HCT116 (cell line): ENCODE results near the gene XPA. TPM values are rescaled to one million over a fixed set of nuclear protein-coding genes. Genes with fewer than 3 reads are reported as not detected.

Experiments used
- ATAC-seq: fragments of 200-7000 bp; cut with Tn5 transposase; 2 replicates; pipeline ENCODE4 v1.9.1; 2020; ENCODE audit warnings: mild to moderate bottlenecking, moderate library complexity
- BruUV-seq: library from RNA; stranded (reverse); fragments of 400-500 nt; replicated peaks from 2 replicates; lab custom pipeline; 2021; lab: Mats Ljungman, UMichigan
- CTCF ChIA-PET: fragments of 300-600 bp; sonication (Branson Sonifier 250); formaldehyde crosslinking; loops from one replicate; lab custom pipeline; 2021; ENCODE audit warnings: antibody characterized with exemption; lab: Charles Lee
- POLR2A ChIA-PET: fragments of 300-600, 350-600 bp; sonication (Branson Sonifier 250); formaldehyde crosslinking; loops from one replicate; lab custom pipeline; 2021; ENCODE audit warnings: antibody characterized with exemption; lab: Charles Lee
- RAD21 ChIA-PET, 2 experiments: fragments of 300-600 bp; sonication (Branson Sonifier 250); formaldehyde crosslinking; loops; one replicate each; lab custom pipeline; 2023; ENCODE audit warnings: low total read pairs in 2 of 2; ENCODE audit not compliant: uncharacterized antibody in 2 of 2, unreplicated experiment in 2 of 2, low non-redundant PET in 1 of 2; lab: Charles Lee
- DNase-seq: peaks from one replicate; pipeline ENCODE4 v3.0.0-alpha.2; 2010; ENCODE audit warnings: low read depth, low spot score
- H2AFZ ChIP-seq: fragments of 200-600 bp; shearing (Covaris generic), sonication (generic); 2 replicates; pipeline ENCODE4 v1.6.1; 2017; ENCODE audit warnings: low read depth, mixed run types, mixed read lengths, antibody characterized with exemption, low read length; ENCODE audit not compliant: poor library complexity, severe bottlenecking
- H3K27ac ChIP-seq: 2 replicates; pipeline ENCODE4 v1.5.1; 2012; ENCODE audit warnings: low read depth, low read length
- H3K27me3 ChIP-seq: fragments of 200-600 bp; sonication (generic); 2 replicates; pipeline ENCODE4 v1.6.1; 2016; ENCODE audit warnings: mixed run types, low read length, mixed read lengths; ENCODE audit not compliant: insufficient read depth
- H3K36me3 ChIP-seq, 2 experiments: fragments of 200-500 bp in 1 of 2; fragments of 200-600 bp in 1 of 2; sonication (Bioruptor generic) in 1 of 2; sonication (generic) in 1 of 2; 2 replicates each; pipeline versions ENCODE4 v1.5.1 to v1.6.1; 2014 to 2016; ENCODE audit warnings: low read length in 2 of 2, inconsistent platforms in 1 of 2, mixed read lengths in 1 of 2, mixed run types in 1 of 2; ENCODE audit not compliant: insufficient read depth in 2 of 2, control insufficient read depth in 1 of 2
- H3K4me1 ChIP-seq, 2 experiments: fragments of 200-600 bp in 1 of 2; sonication (generic) in 1 of 2; 2 replicates each; pipeline versions ENCODE4 v1.5.1 to v1.6.1; 2012 to 2017; ENCODE audit warnings: low read length in 2 of 2, inconsistent platforms in 1 of 2, mild to moderate bottlenecking in 1 of 2, mixed read lengths in 1 of 2, mixed run types in 1 of 2, moderate library complexity in 1 of 2; ENCODE audit not compliant: insufficient read depth in 2 of 2, control insufficient read depth in 1 of 2
- H3K4me2 ChIP-seq: fragments of 200-600 bp; sonication (generic); 2 replicates; pipeline ENCODE4 v1.6.1; 2017; ENCODE audit warnings: mixed run types, low read length, mixed read lengths
- H3K4me3 ChIP-seq, 2 experiments: fragments of 200-600 bp in 1 of 2; sonication (generic) in 1 of 2; replicated peaks in 1 of 2; 2 replicates each; pipeline ENCODE4 v1.5.1; 2011 to 2016; ENCODE audit warnings: low read length in 2 of 2, control low read depth in 1 of 2, low read depth in 1 of 2, mild to moderate bottlenecking in 1 of 2, mixed read lengths in 1 of 2, mixed run types in 1 of 2
- H3K79me2 ChIP-seq: fragments of 200-600 bp; sonication (generic); 2 replicates; pipeline ENCODE4 v1.6.1; 2017; ENCODE audit warnings: mild to moderate bottlenecking, mixed run types, low read length, moderate library complexity, mixed read lengths; ENCODE audit not compliant: insufficient read depth
- H3K9ac ChIP-seq: fragments of 200-600 bp; sonication (generic); 2 replicates; pipeline ENCODE4 v1.6.1; 2016; ENCODE audit warnings: low read length, mixed read lengths
- H3K9me2 ChIP-seq: fragments of 200-600 bp; sonication (generic), shearing (Covaris generic); 2 replicates; pipeline ENCODE4 v1.6.1; 2017; ENCODE audit warnings: mixed run types, mild to moderate bottlenecking, moderate library complexity; ENCODE audit not compliant: insufficient read depth
- H3K9me3 ChIP-seq, 2 experiments: fragments of 200-500 bp in 1 of 2; fragments of 200-600 bp in 1 of 2; sonication (Bioruptor generic) in 1 of 2; sonication (generic) in 1 of 2; 2 replicates each; pipeline ENCODE4 v1.6.1; 2014 to 2017; ENCODE audit warnings: low read length in 2 of 2, mixed read lengths in 2 of 2, inconsistent platforms in 1 of 2, low read depth in 1 of 2, mild to moderate bottlenecking in 1 of 2, mixed run types in 1 of 2, moderate library complexity in 1 of 2; ENCODE audit not compliant: control insufficient read depth in 1 of 2, insufficient read depth in 1 of 2
- H4K20me1 ChIP-seq: fragments of 200-600 bp; sonication (generic), shearing (Covaris generic); 2 replicates; pipeline ENCODE4 v1.6.1; 2017; ENCODE audit warnings: mixed run types, mild to moderate bottlenecking, moderate library complexity; ENCODE audit not compliant: insufficient read depth
- EZH2phosphoT487 ChIP-seq: fragments of 200-600 bp; IDR thresholded peaks from 2 replicates; pipeline ENCODE4 v1.6.1; 2018; ENCODE audit warnings: antibody characterized with exemption, borderline replicate concordance
- FOSL1 ChIP-seq: IDR thresholded peaks from 2 replicates; pipeline ENCODE4 v1.6.1; 2012; ENCODE audit warnings: low read depth
- POLR2A ChIP-seq: IDR thresholded peaks from 2 replicates; pipeline ENCODE4 v1.7.0; 2011; ENCODE audit warnings: borderline replicate concordance; ENCODE audit not compliant: insufficient read depth, insufficient read length; ENCODE audit errors: extremely low read depth
- POLR2AphosphoS5 ChIP-seq: IDR thresholded peaks from 2 replicates; pipeline ENCODE4 v1.6.1; 2011; ENCODE audit warnings: mild to moderate bottlenecking, low read depth, low read length, moderate library complexity
- RAD21 ChIP-seq: IDR thresholded peaks from 2 replicates; pipeline ENCODE4 v1.6.1; 2012; ENCODE audit warnings: low read depth, mild to moderate bottlenecking
- REST ChIP-seq: IDR thresholded peaks from 2 replicates; pipeline ENCODE4 v1.6.1; 2012; ENCODE audit warnings: low read depth
- SIN3A ChIP-seq: IDR thresholded peaks from 2 replicates; pipeline ENCODE4 v1.6.1; 2012; ENCODE audit warnings: low read depth
- intact Hi-C: fragments of 100-400 bp; cut with micrococcal nuclease; formaldehyde crosslinking; loops from 2 replicates; pipeline ENCODE4 v1.10.0; 2022
- total RNA-seq: library from RNA; stranded (reverse); gene quantifications from one replicate; pipeline ENCODE4 v1.2.1, GENCODE V29; 2021; ENCODE audit not compliant: unreplicated experiment
- TF ChIP-seq, protein P1 (sequence below): IDR thresholded peaks from 2 replicates; pipeline ENCODE4 v1.6.1; 2011; ENCODE audit warnings: mild to moderate bottlenecking, low read length, moderate library complexity; ENCODE audit not compliant: insufficient replicate concordance; ENCODE audit errors: extremely low read depth
- TF ChIP-seq, protein P2 (sequence below), 3 experiments: fragments of 200-600 bp in 1 of 3; sonication (generic) in 1 of 3; IDR thresholded peaks in 2 of 3; conservative IDR thresholded peaks in 1 of 3; 2 replicates each; pipeline ENCODE4 v1.5.1; 2012 to 2017; ENCODE audit warnings: low read depth in 2 of 3, low read length in 2 of 3, antibody characterized with exemption in 1 of 3, borderline replicate concordance in 1 of 3, control low read depth in 1 of 3, mild to moderate bottlenecking in 1 of 3, mixed read lengths in 1 of 3, mixed run types in 1 of 3, moderate library complexity in 1 of 3; ENCODE audit not compliant: insufficient read depth in 1 of 3

XPA gene
- total RNA-seq, 1 experiment from 2014 or later: 9.3 TPM

GRCh38 chr9:97726716-97727115, 29.6 kb upstream of the XPA start:
- ChIA-PET POLR2A (no interaction called here), CTCF (no interaction called here)
- ATAC-seq: no peak

More at GRCh38 chr9:97726716-97727115, 29.6 kb upstream of the XPA start:
- no TSS peak for BruUV-seq
- Histone ChIP-seq H3K27ac (no peak overlapping the region), H3K9ac (no peak overlapping the region), H4K20me1 (no peaks in the 10 kb centered on the region), H3K4me3 (no peak overlapping the region), H3K4me2 (no peak overlapping the region), H3K4me1 (no peaks in the 10 kb centered on the region), H3K79me2 (no peaks in the 10 kb centered on the region), H3K27me3 (no peaks in the 10 kb centered on the region)
- intact Hi-C loops: no loop called here
- DNase-seq: no peak
- RAD21 ChIA-PET: no interaction called here
- no peak for TF ChIP-seq RAD21
- TF ChIP-seq POLR2AphosphoS5: no peak
- TF ChIP-seq FOSL1: no peak
- no peak for TF ChIP-seq REST
- TF ChIP-seq, protein P1, sequence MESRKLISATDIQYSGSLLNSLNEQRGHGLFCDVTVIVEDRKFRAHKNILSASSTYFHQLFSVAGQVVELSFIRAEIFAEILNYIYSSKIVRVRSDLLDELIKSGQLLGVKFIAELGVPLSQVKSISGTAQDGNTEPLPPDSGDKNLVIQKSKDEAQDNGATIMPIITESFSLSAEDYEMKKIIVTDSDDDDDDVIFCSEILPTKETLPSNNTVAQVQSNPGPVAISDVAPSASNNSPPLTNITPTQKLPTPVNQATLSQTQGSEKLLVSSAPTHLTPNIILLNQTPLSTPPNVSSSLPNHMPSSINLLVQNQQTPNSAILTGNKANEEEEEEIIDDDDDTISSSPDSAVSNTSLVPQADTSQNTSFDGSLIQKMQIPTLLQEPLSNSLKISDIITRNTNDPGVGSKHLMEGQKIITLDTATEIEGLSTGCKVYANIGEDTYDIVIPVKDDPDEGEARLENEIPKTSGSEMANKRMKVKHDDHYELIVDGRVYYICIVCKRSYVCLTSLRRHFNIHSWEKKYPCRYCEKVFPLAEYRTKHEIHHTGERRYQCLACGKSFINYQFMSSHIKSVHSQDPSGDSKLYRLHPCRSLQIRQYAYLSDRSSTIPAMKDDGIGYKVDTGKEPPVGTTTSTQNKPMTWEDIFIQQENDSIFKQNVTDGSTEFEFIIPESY: no peak
- TF ChIP-seq SIN3A: no peak
- TF ChIP-seq EZH2phosphoT487: no peak
- TF ChIP-seq, protein P2, sequence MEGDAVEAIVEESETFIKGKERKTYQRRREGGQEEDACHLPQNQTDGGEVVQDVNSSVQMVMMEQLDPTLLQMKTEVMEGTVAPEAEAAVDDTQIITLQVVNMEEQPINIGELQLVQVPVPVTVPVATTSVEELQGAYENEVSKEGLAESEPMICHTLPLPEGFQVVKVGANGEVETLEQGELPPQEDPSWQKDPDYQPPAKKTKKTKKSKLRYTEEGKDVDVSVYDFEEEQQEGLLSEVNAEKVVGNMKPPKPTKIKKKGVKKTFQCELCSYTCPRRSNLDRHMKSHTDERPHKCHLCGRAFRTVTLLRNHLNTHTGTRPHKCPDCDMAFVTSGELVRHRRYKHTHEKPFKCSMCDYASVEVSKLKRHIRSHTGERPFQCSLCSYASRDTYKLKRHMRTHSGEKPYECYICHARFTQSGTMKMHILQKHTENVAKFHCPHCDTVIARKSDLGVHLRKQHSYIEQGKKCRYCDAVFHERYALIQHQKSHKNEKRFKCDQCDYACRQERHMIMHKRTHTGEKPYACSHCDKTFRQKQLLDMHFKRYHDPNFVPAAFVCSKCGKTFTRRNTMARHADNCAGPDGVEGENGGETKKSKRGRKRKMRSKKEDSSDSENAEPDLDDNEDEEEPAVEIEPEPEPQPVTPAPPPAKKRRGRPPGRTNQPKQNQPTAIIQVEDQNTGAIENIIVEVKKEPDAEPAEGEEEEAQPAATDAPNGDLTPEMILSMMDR (IDR thresholded peaks at IDR 0.05 in 2 of 3, conservative IDR thresholded peaks at IDR 0.05 in 1 of 3; ENCODE audit: borderline replicate concordance in 1 of 3, insufficient read depth in 1 of 3, low read depth in 2 of 3, low read length in 2 of 3): no peak
- TF ChIP-seq POLR2A: no peak
- TF ChIP-seq, all 23 proteins: peak for 0
- H3K36me3 ChIP-seq: no peaks in the 10 kb centered on the region
- H3K9me3 ChIP-seq: no peaks in the 10 kb centered on the region
- no peaks in the 10 kb centered on the region for H3K9me2 ChIP-seq
- no peak overlapping the region for H2AFZ ChIP-seq
